B cell (primary cell): ENCODE measurements around the gene NDUFA12.

Source experiments
- CTCF ChIP-seq: fragments of 200-600 bp; IDR thresholded peaks from one replicate; pipeline ENCODE4 v1.8.0; 2022; ENCODE audit warnings: antibody characterized with exemption, mild to moderate bottlenecking
- EZH2 ChIP-seq: IDR thresholded peaks from 2 replicates; pipeline ENCODE4 v1.6.1; 2012; ENCODE audit warnings: borderline replicate concordance, low read depth, mild to moderate bottlenecking, moderate library complexity, low read length; ENCODE audit not compliant: insufficient read depth, poor library complexity, severe bottlenecking

- TF ChIP-seq CTCF (no peak), EZH2 (no peak)
Measured at GRCh38 chr12:94983321-94983720, 20.2 kb downstream of the NDUFA12 start.
